Measurements from ENCODE around the gene RPL37.

DNA sequence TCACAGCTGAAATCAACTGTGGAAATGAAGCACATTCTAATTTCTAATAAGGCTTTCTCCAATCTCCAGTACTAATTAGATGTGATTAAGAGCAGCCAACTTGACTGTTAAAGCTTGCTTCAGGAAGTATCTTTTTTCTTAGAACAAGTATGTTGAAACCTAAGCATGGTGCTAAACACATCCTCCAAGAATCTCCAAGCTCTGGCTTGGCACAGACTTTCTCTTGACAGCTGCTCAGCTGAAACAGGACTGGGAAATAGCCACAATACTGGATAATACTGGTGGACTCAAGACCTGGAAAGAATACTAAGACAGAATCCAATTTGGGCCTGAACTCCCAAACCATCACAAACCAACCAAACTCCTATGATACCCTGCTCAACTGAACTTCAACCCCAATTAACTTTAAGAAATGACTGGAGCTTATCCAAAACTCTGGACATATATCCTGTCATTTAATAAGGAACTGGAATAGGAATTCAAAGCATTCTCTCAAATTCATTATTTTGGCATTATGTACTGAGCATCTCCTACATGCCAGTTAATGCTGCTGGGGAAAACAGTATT is 53.1 kb downstream of the RPL37 start:
- TF ChIP-seq, protein P1, sequence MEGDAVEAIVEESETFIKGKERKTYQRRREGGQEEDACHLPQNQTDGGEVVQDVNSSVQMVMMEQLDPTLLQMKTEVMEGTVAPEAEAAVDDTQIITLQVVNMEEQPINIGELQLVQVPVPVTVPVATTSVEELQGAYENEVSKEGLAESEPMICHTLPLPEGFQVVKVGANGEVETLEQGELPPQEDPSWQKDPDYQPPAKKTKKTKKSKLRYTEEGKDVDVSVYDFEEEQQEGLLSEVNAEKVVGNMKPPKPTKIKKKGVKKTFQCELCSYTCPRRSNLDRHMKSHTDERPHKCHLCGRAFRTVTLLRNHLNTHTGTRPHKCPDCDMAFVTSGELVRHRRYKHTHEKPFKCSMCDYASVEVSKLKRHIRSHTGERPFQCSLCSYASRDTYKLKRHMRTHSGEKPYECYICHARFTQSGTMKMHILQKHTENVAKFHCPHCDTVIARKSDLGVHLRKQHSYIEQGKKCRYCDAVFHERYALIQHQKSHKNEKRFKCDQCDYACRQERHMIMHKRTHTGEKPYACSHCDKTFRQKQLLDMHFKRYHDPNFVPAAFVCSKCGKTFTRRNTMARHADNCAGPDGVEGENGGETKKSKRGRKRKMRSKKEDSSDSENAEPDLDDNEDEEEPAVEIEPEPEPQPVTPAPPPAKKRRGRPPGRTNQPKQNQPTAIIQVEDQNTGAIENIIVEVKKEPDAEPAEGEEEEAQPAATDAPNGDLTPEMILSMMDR (IDR thresholded peaks at IDR 0.05; ENCODE audit: low read depth, low read length, poor library complexity, severe bottlenecking) = no peak
- TF ChIP-seq EZH2phosphoT487 (IDR thresholded peaks at IDR 0.05; ENCODE audit: borderline replicate concordance, low read length) = no peak

Measured in DOHH2 (cell line).